Measurements from ENCODE around the gene PIGR.

Gene PIGR

DNA sequence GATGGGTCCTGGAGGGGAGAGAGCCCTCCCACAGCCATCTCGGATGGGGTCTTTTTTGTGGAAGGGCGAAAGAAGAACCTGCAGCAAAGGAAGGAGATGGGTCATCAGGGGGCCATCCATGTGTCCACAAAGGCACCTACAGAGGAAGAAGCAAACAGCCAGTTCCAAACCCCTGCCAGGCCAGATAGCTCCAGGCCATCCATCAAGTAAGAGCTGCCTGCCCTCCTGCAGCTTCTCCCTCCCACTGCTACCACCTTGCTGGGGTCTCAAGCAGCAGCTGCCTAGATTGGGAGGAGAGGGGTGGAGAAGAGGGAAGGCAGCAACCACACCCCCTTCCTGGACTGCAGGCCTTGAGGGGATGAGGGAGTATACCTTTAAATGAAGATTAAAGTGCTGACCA is 19.5 kb upstream of the PIGR start:
- TF ChIP-seq EZH2phosphoT487 (IDR thresholded peaks at IDR 0.05; ENCODE audit: low read depth): no peak
- TF ChIP-seq, protein P1, sequence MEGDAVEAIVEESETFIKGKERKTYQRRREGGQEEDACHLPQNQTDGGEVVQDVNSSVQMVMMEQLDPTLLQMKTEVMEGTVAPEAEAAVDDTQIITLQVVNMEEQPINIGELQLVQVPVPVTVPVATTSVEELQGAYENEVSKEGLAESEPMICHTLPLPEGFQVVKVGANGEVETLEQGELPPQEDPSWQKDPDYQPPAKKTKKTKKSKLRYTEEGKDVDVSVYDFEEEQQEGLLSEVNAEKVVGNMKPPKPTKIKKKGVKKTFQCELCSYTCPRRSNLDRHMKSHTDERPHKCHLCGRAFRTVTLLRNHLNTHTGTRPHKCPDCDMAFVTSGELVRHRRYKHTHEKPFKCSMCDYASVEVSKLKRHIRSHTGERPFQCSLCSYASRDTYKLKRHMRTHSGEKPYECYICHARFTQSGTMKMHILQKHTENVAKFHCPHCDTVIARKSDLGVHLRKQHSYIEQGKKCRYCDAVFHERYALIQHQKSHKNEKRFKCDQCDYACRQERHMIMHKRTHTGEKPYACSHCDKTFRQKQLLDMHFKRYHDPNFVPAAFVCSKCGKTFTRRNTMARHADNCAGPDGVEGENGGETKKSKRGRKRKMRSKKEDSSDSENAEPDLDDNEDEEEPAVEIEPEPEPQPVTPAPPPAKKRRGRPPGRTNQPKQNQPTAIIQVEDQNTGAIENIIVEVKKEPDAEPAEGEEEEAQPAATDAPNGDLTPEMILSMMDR (IDR thresholded peaks at IDR 0.05; ENCODE audit: low read depth, low read length): no peak
- Histone ChIP-seq H3K27ac (ENCODE audit: low read length) (no peak overlapping the region), H3K4me2 (ENCODE audit: low read length) (no peak overlapping the region)

DNA sequence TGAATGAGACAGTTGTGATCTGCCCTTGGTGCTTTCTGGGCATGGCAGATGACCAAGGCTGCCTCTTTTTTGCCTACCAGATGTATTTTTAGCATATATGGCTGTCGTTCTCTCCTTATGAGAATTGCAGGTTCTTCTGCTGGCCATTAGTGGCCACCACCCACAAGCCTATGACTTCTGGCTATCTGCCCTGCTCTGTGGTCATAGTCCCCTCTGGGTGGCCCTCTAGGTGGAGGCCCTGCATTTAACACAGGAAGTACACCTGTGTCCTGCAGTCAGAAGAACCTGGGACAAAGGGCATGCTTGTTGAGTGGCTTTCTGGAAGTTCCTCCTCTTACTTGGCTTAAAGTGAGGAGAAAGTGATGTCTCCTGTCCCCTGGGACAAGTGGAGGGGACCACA is 17.5 kb upstream of the PIGR start:
- no peak overlapping the region for H2AFZ ChIP-seq (ENCODE audit: low read depth, low read length)
- H3K27ac ChIP-seq (ENCODE audit: low read length): no peak overlapping the region
- H3K4me3 ChIP-seq (ENCODE audit: low read length): no peak overlapping the region
- no peaks in the 10 kb centered on the region for H3K9me3 ChIP-seq (ENCODE audit: insufficient read depth, low read length)
- no peak for TF ChIP-seq EZH2phosphoT487 (IDR thresholded peaks at IDR 0.05; ENCODE audit: low read depth)
- TF ChIP-seq, protein P1 (IDR thresholded peaks at IDR 0.05; ENCODE audit: low read depth, low read length): no peak
- no peak overlapping the region for H3K4me2 ChIP-seq (ENCODE audit: low read length)
- H4K20me1 ChIP-seq (ENCODE audit: insufficient read depth, low read length): no peaks in the 10 kb centered on the region
- no peaks in the 10 kb centered on the region for H3K27me3 ChIP-seq (ENCODE audit: low read depth, low read length)
- H3K4me1 ChIP-seq (ENCODE audit: low read length): peaks cover 61% of the 10 kb centered on the region
- no peak overlapping the region for H3K9ac ChIP-seq (ENCODE audit: low read length)
- H3K79me2 ChIP-seq (ENCODE audit: low read length): no peaks in the 10 kb centered on the region
- peaks cover 5% of the 10 kb centered on the region for H3K36me3 ChIP-seq (replicated peaks; ENCODE audit: low read depth, low read length)

More for the DNA sequence above, 19.5 kb upstream of the PIGR start:
- H4K20me1 ChIP-seq (ENCODE audit: insufficient read depth, low read length): no peaks in the 10 kb centered on the region
- H2AFZ ChIP-seq (ENCODE audit: low read depth, low read length): no peak overlapping the region
- H3K79me2 ChIP-seq (ENCODE audit: low read length): no peaks in the 10 kb centered on the region
- no peaks in the 10 kb centered on the region for H3K27me3 ChIP-seq (ENCODE audit: low read depth, low read length)
- H3K9me3 ChIP-seq (ENCODE audit: insufficient read depth, low read length): no peaks in the 10 kb centered on the region
- H3K4me1 ChIP-seq (ENCODE audit: low read length): peaks cover 81% of the 10 kb centered on the region
- H3K4me3 ChIP-seq (ENCODE audit: low read length): no peak overlapping the region
- H3K9ac ChIP-seq (ENCODE audit: low read length): no peak overlapping the region
- peaks cover 5% of the 10 kb centered on the region for H3K36me3 ChIP-seq (replicated peaks; ENCODE audit: low read depth, low read length)

DNA sequence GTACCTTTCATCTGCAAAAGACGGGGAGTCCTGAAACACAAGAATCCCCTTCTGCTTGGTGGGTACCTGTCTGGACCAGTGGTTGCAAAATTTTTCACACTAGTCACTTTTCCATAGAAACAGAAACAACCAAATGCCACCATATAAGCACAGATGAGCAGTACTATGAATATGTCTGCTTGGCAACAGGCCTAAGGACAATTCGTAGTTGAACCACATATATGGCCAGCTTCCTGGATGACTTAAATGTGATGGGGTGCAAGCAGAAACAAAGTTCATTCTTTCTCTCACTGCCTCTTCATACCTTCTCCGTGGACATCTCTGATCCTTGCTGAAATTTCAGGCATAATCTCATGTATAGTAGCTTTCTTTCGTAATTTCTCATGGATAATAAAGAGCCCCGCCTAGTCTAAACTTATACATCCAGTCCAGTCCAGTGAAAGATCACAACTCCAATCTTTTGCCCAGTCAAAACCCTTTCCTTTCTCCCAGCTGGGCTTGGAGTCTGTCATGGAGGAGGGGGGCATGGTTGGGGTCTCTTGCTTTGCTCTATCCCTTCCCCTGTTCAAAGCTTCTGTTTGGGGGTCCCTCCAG is 16.9 kb upstream of the PIGR start:
- H3K9ac ChIP-seq (ENCODE audit: low read length): no peak overlapping the region
- no peak overlapping the region for H3K4me3 ChIP-seq (ENCODE audit: low read length)
- peaks cover 60% of the 10 kb centered on the region for H3K4me1 ChIP-seq (ENCODE audit: low read length)
- TF ChIP-seq EZH2phosphoT487 (IDR thresholded peaks at IDR 0.05; ENCODE audit: low read depth): no peak
- TF ChIP-seq, protein P1 (IDR thresholded peaks at IDR 0.05; ENCODE audit: low read depth, low read length): no peak
- no peak overlapping the region for H2AFZ ChIP-seq (ENCODE audit: low read depth, low read length)
- H3K36me3 ChIP-seq (replicated peaks; ENCODE audit: low read depth, low read length): peaks cover 5% of the 10 kb centered on the region
- no peaks in the 10 kb centered on the region for H4K20me1 ChIP-seq (ENCODE audit: insufficient read depth, low read length)
- no peaks in the 10 kb centered on the region for H3K9me3 ChIP-seq (ENCODE audit: insufficient read depth, low read length)
- H3K27ac ChIP-seq (ENCODE audit: low read length): no peak overlapping the region
- H3K79me2 ChIP-seq (ENCODE audit: low read length): no peaks in the 10 kb centered on the region
- H3K27me3 ChIP-seq (ENCODE audit: low read depth, low read length): no peaks in the 10 kb centered on the region
- H3K4me2 ChIP-seq (ENCODE audit: low read length): no peak overlapping the region

DNA sequence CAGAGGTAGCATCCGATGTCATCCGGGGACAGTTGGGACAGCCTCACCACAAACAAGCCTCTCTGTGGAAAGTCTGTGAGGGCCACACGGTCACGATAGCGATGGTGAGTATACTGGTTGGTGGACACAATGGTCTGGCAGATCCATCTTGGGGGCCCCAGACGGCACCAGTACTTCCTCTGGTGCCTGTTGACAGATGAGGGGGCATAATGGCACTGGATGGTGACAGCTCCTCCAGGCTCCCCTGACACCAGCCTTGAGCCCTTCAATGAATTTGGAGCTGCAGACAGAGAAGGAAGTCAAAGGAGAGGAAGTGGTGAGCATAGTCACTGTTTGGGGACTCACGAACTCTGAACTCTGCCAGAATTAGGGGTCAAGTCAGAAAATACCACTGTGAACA is 16.0 kb upstream of the PIGR start:
- no peaks in the 10 kb centered on the region for H4K20me1 ChIP-seq (ENCODE audit: insufficient read depth, low read length)
- H3K27ac ChIP-seq (ENCODE audit: low read length): no peak overlapping the region
- H3K9ac ChIP-seq (ENCODE audit: low read length): no peak overlapping the region
- peaks cover 5% of the 10 kb centered on the region for H3K36me3 ChIP-seq (replicated peaks; ENCODE audit: low read depth, low read length)
- H3K9me3 ChIP-seq (ENCODE audit: insufficient read depth, low read length): no peaks in the 10 kb centered on the region
- H3K4me3 ChIP-seq (ENCODE audit: low read length): no peak overlapping the region
- TF ChIP-seq, protein P1 (IDR thresholded peaks at IDR 0.05; ENCODE audit: low read depth, low read length): no peak
- no peak for TF ChIP-seq EZH2phosphoT487 (IDR thresholded peaks at IDR 0.05; ENCODE audit: low read depth)
- H3K4me1 ChIP-seq (ENCODE audit: low read length): peaks cover 60% of the 10 kb centered on the region
- no peak overlapping the region for H3K4me2 ChIP-seq (ENCODE audit: low read length)
- no peaks in the 10 kb centered on the region for H3K79me2 ChIP-seq (ENCODE audit: low read length)
- no peak overlapping the region for H2AFZ ChIP-seq (ENCODE audit: low read depth, low read length)
- no peaks in the 10 kb centered on the region for H3K27me3 ChIP-seq (ENCODE audit: low read depth, low read length)
